Lung microvascular endothelial cell (primary cell): ENCODE results near the gene RHBDD3. TPM values are rescaled to one million over a fixed set of nuclear protein-coding genes. Genes with fewer than 3 reads are reported as not detected.

Source experiments
- DNase-seq, 2 donors: peaks; one replicate each; pipeline versions ENCODE4 v3.0.0 to v3.0.0-alpha.2; 2010; ENCODE audit warnings: low read depth in 2 of 2
- total RNA-seq: library from RNA; depleted of rRNA; stranded (reverse); fragments of >200 nt; gene quantifications from 2 replicates; pipeline ENCODE4 v1.2.1, GENCODE V29; 2014

RHBDD3 gene
- total RNA-seq, 1 donor from 2014 or later, result 14.1 TPM

GRCh38 chr22:29218758-29219408 lies 48.9 kb downstream of the RHBDD3 start:
- no peak for DNase-seq

- peak in 1 of 2 donors; percentile 28 for DNase-seq
These were observed 49.7 kb downstream of the RHBDD3 start for GRCh38 chr22:29217827-29218757.

- DNase-seq, result no peak
These were observed 50.7 kb downstream of the RHBDD3 start for GRCh38 chr22:29216873-29217666.

GRCh38 chr22:29216011-29216872 lies 51.5 kb downstream of the RHBDD3 start:
- no peak for DNase-seq

GRCh38 chr22:29215012-29215860 lies 52.5 kb downstream of the RHBDD3 start:
- DNase-seq, result no peak

- DNase-seq, result no peak
These were observed 53.5 kb downstream of the RHBDD3 start for GRCh38 chr22:29214232-29214631.

- DNase-seq, result no peak
These were observed 54.3 kb downstream of the RHBDD3 start for GRCh38 chr22:29213493-29213892.

GRCh38 chr22:29212743-29213142 lies 55.0 kb downstream of the RHBDD3 start:
- DNase-seq, result no peak

GRCh38 chr22:29211466-29211865 lies 56.3 kb downstream of the RHBDD3 start:
- DNase-seq, result no peak

GRCh38 chr22:29211066-29211465 lies 56.7 kb downstream of the RHBDD3 start:
- no peak for DNase-seq

Other genes starting within 250 kb of the RHBDD3 start
- gene C22orf31, start 206.2 kb downstream of the RHBDD3 start, total RNA-seq, result not detected in 2 replicates
- 0.20 and 0.22 TPM in 2 replicates for gene KREMEN1, start 194.9 kb downstream of the RHBDD3 start, total RNA-seq
- 3.7 and 9.1 TPM in 2 replicates for gene EMID1, start 62.1 kb downstream of the RHBDD3 start, total RNA-seq
- 115 and 137 TPM in 2 replicates for gene EWSR1, start 287 bp upstream of the RHBDD3 start, total RNA-seq
- gene GAS2L1, start 38.7 kb upstream of the RHBDD3 start, total RNA-seq, result 12.6 and 18.3 TPM in 2 replicates
- gene RASL10A, start 47.7 kb upstream of the RHBDD3 start, total RNA-seq, result 0.99 and 1.5 TPM in 2 replicates
- gene AP1B1, start 120.6 kb upstream of the RHBDD3 start, total RNA-seq, result 102 and 119 TPM in 2 replicates
- gene RFPL1, start 170.6 kb upstream of the RHBDD3 start, total RNA-seq, result not detected in 2 replicates
- gene NEFH, start 212.2 kb upstream of the RHBDD3 start, total RNA-seq, result 0.22 TPM in 1 of 2 replicates, not detected in the other